HG03108 (cell line): Measurements from ENCODE around the gene TEKT2.

Experiments
- ATAC-seq: cut with Tn5 transposase; IDR thresholded peaks from one replicate; pipeline ENCODE4 v1.9.1; 2021; ENCODE audit warnings: moderate library complexity; ENCODE audit not compliant: unreplicated experiment

TEKT2 gene

GRCh38 chr1:36101546-36101945 is 17.7 kb downstream of the TEKT2 start:
- ATAC-seq = no peak

GRCh38 chr1:36106269-36106668 is 22.4 kb downstream of the TEKT2 start:
- no peak for ATAC-seq

GRCh38 chr1:36107394-36107793 is 23.5 kb downstream of the TEKT2 start:
- ATAC-seq = no peak

GRCh38 chr1:36108314-36108713 is 24.4 kb downstream of the TEKT2 start:
- no peak for ATAC-seq

- ATAC-seq = no peak
Measured at GRCh38 chr1:36109041-36109679, 25.3 kb downstream of the TEKT2 start.

- ATAC-seq = no peak
Measured at GRCh38 chr1:36111151-36111550, 27.3 kb downstream of the TEKT2 start.

GRCh38 chr1:36112823-36113222 is 28.9 kb downstream of the TEKT2 start:
- no peak for ATAC-seq

GRCh38 chr1:36114371-36114770 is 30.5 kb downstream of the TEKT2 start:
- no peak for ATAC-seq

- no peak for ATAC-seq
Measured at GRCh38 chr1:36115200-36115669, 31.3 kb downstream of the TEKT2 start.

GRCh38 chr1:36115931-36116330 is 32.0 kb downstream of the TEKT2 start:
- ATAC-seq = no peak

- ATAC-seq = no peak
Measured at GRCh38 chr1:36116901-36117300, 33.0 kb downstream of the TEKT2 start.

GRCh38 chr1:36118447-36119204 is 34.7 kb downstream of the TEKT2 start:
- no peak for ATAC-seq

- ATAC-seq = no peak
Measured at GRCh38 chr1:36119456-36119855, 35.6 kb downstream of the TEKT2 start.

GRCh38 chr1:36122062-36123030 is 38.5 kb downstream of the TEKT2 start:
- ATAC-seq = no peak

GRCh38 chr1:36123356-36123755 is 39.5 kb downstream of the TEKT2 start:
- ATAC-seq = no peak

GRCh38 chr1:36124404-36125128 is 40.7 kb downstream of the TEKT2 start:
- no peak for ATAC-seq

GRCh38 chr1:36125129-36125991 is 41.5 kb downstream of the TEKT2 start, which contains the start of gene COL8A2:
TSS of gene COL8A2 (minus strand) at chr1:36125222. CDS start at chr1:36100242, 24,980 bp downstream.
- ATAC-seq = no peak

- ATAC-seq = no peak
Measured at GRCh38 chr1:36126005-36126716, 42.3 kb downstream of the TEKT2 start.
